NCI-H1694 treated with DMSO at 0.1 percent for 48 hours (cell line): ENCODE measurements around the gene POLR2F.
A peak's percentile ranks its signal among the peaks of the same experiment; 100 is the strongest.

Experiments used
- DNase-seq: peaks from one replicate; lab custom pipeline; 2025; lab: John Stamatoyannopoulos, UW

The POLR2F gene

GRCh38 chr22:37982938-37983859, 29.7 kb downstream of the POLR2F start:
- no peak for DNase-seq

- DNase-seq = no peak
Observed at GRCh38 chr22:37983860-37984791, 30.6 kb downstream of the POLR2F start, which contains the start of gene SOX10. TSS of gene SOX10 (minus strand) at chr22:37984555. CDS start at chr22:37983784, 771 bp downstream.

- no peak for DNase-seq
Observed at GRCh38 chr22:37985050-37985585, 31.6 kb downstream of the POLR2F start.

- DNase-seq = no peak
Observed at GRCh38 chr22:37985751-37986281, 32.3 kb downstream of the POLR2F start.

- DNase-seq = no peak
Observed at GRCh38 chr22:37986371-37986770, 32.9 kb downstream of the POLR2F start.

- no peak for DNase-seq
Observed at GRCh38 chr22:37989146-37990045, 35.9 kb downstream of the POLR2F start.

GRCh38 chr22:37990301-37990700, 36.8 kb downstream of the POLR2F start:
- DNase-seq = no peak

- no peak for DNase-seq
Observed at GRCh38 chr22:37990862-37991261, 37.4 kb downstream of the POLR2F start.

- no peak for DNase-seq
Observed at GRCh38 chr22:37991731-37992442, 38.4 kb downstream of the POLR2F start.

GRCh38 chr22:37994049-37994448, 40.5 kb downstream of the POLR2F start:
- DNase-seq = no peak

- DNase-seq = no peak
Observed at GRCh38 chr22:37994982-37995381, 41.5 kb downstream of the POLR2F start.

- no peak for DNase-seq
Observed at GRCh38 chr22:37995460-37995859, 42.0 kb downstream of the POLR2F start.

- DNase-seq = no peak
Observed at GRCh38 chr22:37996079-37996478, 42.6 kb downstream of the POLR2F start.

- DNase-seq = peak; percentile 9
Observed at GRCh38 chr22:37996515-37997246, 43.2 kb downstream of the POLR2F start.

- DNase-seq = no peak
Observed at GRCh38 chr22:37998543-37998942, 45.0 kb downstream of the POLR2F start.

- DNase-seq = no peak
Observed at GRCh38 chr22:37999236-37999635, 45.7 kb downstream of the POLR2F start.

GRCh38 chr22:37999640-38000272, 46.3 kb downstream of the POLR2F start:
- DNase-seq = peak; percentile 12

- no peak for DNase-seq
Observed at GRCh38 chr22:38005943-38006342, 52.4 kb downstream of the POLR2F start.

- DNase-seq = no peak
Observed at GRCh38 chr22:38006906-38007305, 53.4 kb downstream of the POLR2F start.
